A673 (cell line): ENCODE measurements around the gene SGMS1. TPM values are rescaled to one million over a fixed set of nuclear protein-coding genes. Genes with fewer than 3 reads are reported as not detected.

Experiments used
- BruUV-seq: library from RNA; stranded (reverse); fragments of 400-500 nt; replicated peaks from 2 replicates; lab custom pipeline; 2021; lab: Mats Ljungman, UMichigan
- CTCF ChIA-PET: fragments of 300-600 bp; sonication (Branson Sonifier 250); formaldehyde crosslinking; loops from one replicate; lab custom pipeline; 2022; ENCODE audit warnings: antibody characterized with exemption; lab: Charles Lee
- POLR2A ChIA-PET: fragments of 300-600 bp; sonication (Branson Sonifier 250); formaldehyde crosslinking; loops from one replicate; lab custom pipeline; 2022; ENCODE audit warnings: antibody characterized with exemption; ENCODE audit not compliant: low non-redundant PET; lab: Charles Lee
- DNase-seq: peaks from one replicate; pipeline ENCODE4 v3.0.0-alpha.2; 2015; ENCODE audit warnings: low spot score
- H3K27ac ChIP-seq: fragments of 200-600 bp; sonication (generic); 2 replicates; pipeline ENCODE4 v1.5.1; 2016; ENCODE audit warnings: mixed run types, low read depth, mild to moderate bottlenecking, mixed read lengths, antibody characterized with exemption, low read length; ENCODE audit not compliant: poor library complexity, severe bottlenecking
- H3K27me3 ChIP-seq: fragments of 200-600 bp; sonication (generic); replicated peaks from 2 replicates; pipeline ENCODE4 v1.6.1; 2017; ENCODE audit warnings: mixed run types, low read depth, mild to moderate bottlenecking, mixed read lengths, antibody characterized with exemption, low read length; ENCODE audit not compliant: insufficient read depth, poor library complexity
- H3K36me3 ChIP-seq: fragments of 200-600 bp; sonication (generic); 2 replicates; pipeline ENCODE4 v1.6.1; 2016; ENCODE audit warnings: mixed run types, mild to moderate bottlenecking, mixed read lengths, antibody characterized with exemption, low read length; ENCODE audit not compliant: insufficient read depth, poor library complexity, severe bottlenecking
- H3K4me1 ChIP-seq: fragments of 200-600 bp; sonication (generic); 2 replicates; pipeline ENCODE4 v1.6.1; 2017; ENCODE audit warnings: mixed run types, mild to moderate bottlenecking, mixed read lengths, antibody characterized with exemption, low read length; ENCODE audit not compliant: insufficient read depth, poor library complexity, severe bottlenecking
- H3K4me3 ChIP-seq: fragments of 200-600 bp; sonication (generic); 2 replicates; pipeline ENCODE4 v1.5.1; 2016; ENCODE audit warnings: low read depth, mixed run types, mild to moderate bottlenecking, mixed read lengths, low read length; ENCODE audit not compliant: poor library complexity, severe bottlenecking
- H3K9me3 ChIP-seq: fragments of 200-600 bp; sonication (generic); 2 replicates; pipeline ENCODE4 v1.6.1; 2016; ENCODE audit warnings: mixed run types, low read depth, mild to moderate bottlenecking, mixed read lengths, antibody characterized with exemption, low read length; ENCODE audit not compliant: poor library complexity, severe bottlenecking
- CTCF ChIP-seq: fragments of 300-800, 200-600 bp; sonication (generic); conservative IDR thresholded peaks from 2 replicates; pipeline ENCODE4 v1.5.1; 2017; ENCODE audit warnings: low read depth, mild to moderate bottlenecking, antibody characterized with exemption, low read length, moderate library complexity, mixed read lengths
- EZH2 ChIP-seq: fragments of 200-600 bp; sonication (generic); IDR thresholded peaks from 2 replicates; pipeline ENCODE4 v1.6.1; 2017; ENCODE audit warnings: borderline replicate concordance, low read depth, mild to moderate bottlenecking, mixed read lengths, antibody characterized with exemption, low read length; ENCODE audit not compliant: poor library complexity, severe bottlenecking
- intact Hi-C: fragments of 100-400 bp; cut with micrococcal nuclease; formaldehyde crosslinking; loops from one replicate; pipeline ENCODE4 v1.10.0; 2022; ENCODE audit not compliant: unreplicated experiment
- total RNA-seq: library from RNA; stranded (reverse); gene quantifications from 2 replicates; pipeline ENCODE4 v1.2.3, GENCODE V29; 2021

Gene SGMS1
- total RNA-seq, 1 experiment from 2014 or later: 13.0 TPM

GRCh38 chr10:50582046-50582445, 41.7 kb downstream of the SGMS1 start:
- POLR2A ChIA-PET: no interaction called here

GRCh38 chr10:50580262-50580891, 43.4 kb downstream of the SGMS1 start:
- peaks cover 16% of the 10 kb centered on the region for H3K4me1 ChIP-seq
- DNase-seq: no peak
- no TSS peak for BruUV-seq
- TF ChIP-seq CTCF (no peak), EZH2 (no peak)
- no peaks in the 10 kb centered on the region for H3K27me3 ChIP-seq
- intact Hi-C loops: no loop called here
- H3K4me3 ChIP-seq: no peak overlapping the region
- POLR2A ChIA-PET: no interaction called here
- CTCF ChIA-PET: no interaction called here
- no peaks in the 10 kb centered on the region for H3K36me3 ChIP-seq
- H3K9me3 ChIP-seq: no peaks in the 10 kb centered on the region
- H3K27ac ChIP-seq: no peak overlapping the region

More at GRCh38 chr10:50582046-50582445, 41.7 kb downstream of the SGMS1 start:
- no peak for TF ChIP-seq EZH2
- no peak for TF ChIP-seq CTCF
- no TSS peak for BruUV-seq
- H3K4me3 ChIP-seq: no peak overlapping the region
- no peaks in the 10 kb centered on the region for H3K36me3 ChIP-seq
- CTCF ChIA-PET: no interaction called here
- H3K9me3 ChIP-seq: no peaks in the 10 kb centered on the region
- peaks cover 4% of the 10 kb centered on the region for H3K4me1 ChIP-seq
- no peaks in the 10 kb centered on the region for H3K27me3 ChIP-seq
- DNase-seq: no peak
- intact Hi-C loops: no loop called here
- no peak overlapping the region for H3K27ac ChIP-seq

- no peak for DNase-seq
- no peaks in the 10 kb centered on the region for H3K36me3 ChIP-seq
- no peaks in the 10 kb centered on the region for H3K27me3 ChIP-seq
- intact Hi-C loops: no loop called here
- H3K9me3 ChIP-seq: no peaks in the 10 kb centered on the region
- H3K4me3 ChIP-seq: no peak overlapping the region
- BruUV-seq: no TSS peak
- POLR2A ChIA-PET: no interaction called here
- peaks cover 16% of the 10 kb centered on the region for H3K4me1 ChIP-seq
- CTCF ChIA-PET: no interaction called here
- TF ChIP-seq CTCF: no peak
- no peak for TF ChIP-seq EZH2
- no peak overlapping the region for H3K27ac ChIP-seq
These were observed 44.1 kb downstream of the SGMS1 start for GRCh38 chr10:50579491-50580261.
